Sigmoid colon (tissue), 4 donors: Measurements from ENCODE around the gene KAT2B.

Experiments
- CTCF ChIP-seq, 4 experiments: fragments of 450-650 bp in 3 of 4; fragments of 200-600 bp in 1 of 4; IDR thresholded peaks; one replicate each; pipeline ENCODE4 v1.5.1; 2016 to 2019; ENCODE audit warnings: antibody characterized with exemption in 4 of 4, mild to moderate bottlenecking in 3 of 4, moderate library complexity in 2 of 4
- EP300 ChIP-seq, 4 donors: sonication (generic); formaldehyde crosslinking; IDR thresholded peaks; one replicate each; pipeline ENCODE4 v1.6.1; 2017; ENCODE audit warnings: antibody characterized with exemption in 4 of 4
- POLR2A ChIP-seq, 2 donors: fragments of 450-650 bp; IDR thresholded peaks; one replicate each; pipeline ENCODE4 v1.6.1; 2016; ENCODE audit warnings: antibody characterized with exemption in 2 of 2, mild to moderate bottlenecking in 2 of 2, moderate library complexity in 2 of 2
- POLR2AphosphoS5 ChIP-seq, 4 donors: sonication (generic); formaldehyde crosslinking; IDR thresholded peaks; one replicate each; pipeline ENCODE4 v1.6.1; 2017; ENCODE audit warnings: antibody characterized with exemption in 4 of 4

- TF ChIP-seq POLR2A (IDR thresholded peaks at IDR 0.05): no peak
- no peak for TF ChIP-seq POLR2AphosphoS5 (IDR thresholded peaks at IDR 0.05)
- TF ChIP-seq CTCF (IDR thresholded peaks at IDR 0.05): no peak
- TF ChIP-seq EP300 (IDR thresholded peaks at IDR 0.05): no peak
Measured at GRCh38 chr3:20022954-20023622, 17.2 kb upstream of the KAT2B start.
